Measurements from ENCODE around the gene NAV2. TPM values are rescaled to one million over a fixed set of nuclear protein-coding genes. Genes with fewer than 3 reads are reported as not detected.

NAV2 gene
- polyA plus RNA-seq, 1 experiment = 5.1 TPM

GRCh38 chr11:19719960-19720359, 7.3 kb downstream of the NAV2 start:
- CTCF ChIA-PET = interaction anchor here (0.9 to 2.0 kb wide), 2 partner anchors 156 to 185 kb away, joined by 3 to 10 read pairs; no protein-coding TSS in a partner anchor
- DNase-seq (ENCODE audit: low read depth, low spot score) = no peak
- Histone ChIP-seq H3K9me3 (ENCODE audit: control insufficient read depth, insufficient read depth, low read length) (no peaks in the 10 kb centered on the region), H3K27me3 (ENCODE audit: control insufficient read depth, insufficient read depth, low read length) (no peaks in the 10 kb centered on the region), H3K4me3 (ENCODE audit: low read depth, low read length) (no peak overlapping the region), H3K27ac (ENCODE audit: low read depth, low read length) (no peak overlapping the region)
- TF ChIP-seq, protein P1, sequence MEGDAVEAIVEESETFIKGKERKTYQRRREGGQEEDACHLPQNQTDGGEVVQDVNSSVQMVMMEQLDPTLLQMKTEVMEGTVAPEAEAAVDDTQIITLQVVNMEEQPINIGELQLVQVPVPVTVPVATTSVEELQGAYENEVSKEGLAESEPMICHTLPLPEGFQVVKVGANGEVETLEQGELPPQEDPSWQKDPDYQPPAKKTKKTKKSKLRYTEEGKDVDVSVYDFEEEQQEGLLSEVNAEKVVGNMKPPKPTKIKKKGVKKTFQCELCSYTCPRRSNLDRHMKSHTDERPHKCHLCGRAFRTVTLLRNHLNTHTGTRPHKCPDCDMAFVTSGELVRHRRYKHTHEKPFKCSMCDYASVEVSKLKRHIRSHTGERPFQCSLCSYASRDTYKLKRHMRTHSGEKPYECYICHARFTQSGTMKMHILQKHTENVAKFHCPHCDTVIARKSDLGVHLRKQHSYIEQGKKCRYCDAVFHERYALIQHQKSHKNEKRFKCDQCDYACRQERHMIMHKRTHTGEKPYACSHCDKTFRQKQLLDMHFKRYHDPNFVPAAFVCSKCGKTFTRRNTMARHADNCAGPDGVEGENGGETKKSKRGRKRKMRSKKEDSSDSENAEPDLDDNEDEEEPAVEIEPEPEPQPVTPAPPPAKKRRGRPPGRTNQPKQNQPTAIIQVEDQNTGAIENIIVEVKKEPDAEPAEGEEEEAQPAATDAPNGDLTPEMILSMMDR (IDR thresholded peaks at IDR 0.05; ENCODE audit: low read depth, low read length) = no peak
- POLR2A ChIA-PET = no interaction called here

GRCh38 chr11:19721176-19721575, 8.5 kb downstream of the NAV2 start:
- Histone ChIP-seq H3K4me3 (ENCODE audit: low read depth, low read length) (no peak overlapping the region), H3K27me3 (ENCODE audit: control insufficient read depth, insufficient read depth, low read length) (no peaks in the 10 kb centered on the region), H3K9me3 (ENCODE audit: control insufficient read depth, insufficient read depth, low read length) (no peaks in the 10 kb centered on the region; the same call in 1 of the 2 replicates), H3K27ac (ENCODE audit: low read depth, low read length) (no peak overlapping the region)
- ChIA-PET POLR2A (interaction anchor here (1.1 kb wide), 1 partner anchor 9 kb away, joined by 5 read pairs; the partner anchor contains the start of gene NAV2), CTCF (interaction anchor here (0.7 to 1.1 kb wide), 3 partner anchors 21 to 182 kb away, joined by 3 to 4 read pairs (median 3); no protein-coding TSS in a partner anchor)
- TF ChIP-seq, protein P1 (IDR thresholded peaks at IDR 0.05; ENCODE audit: low read depth, low read length) = no peak
- DNase-seq (ENCODE audit: low read depth, low spot score) = no peak

GRCh38 chr11:19722702-19723101, 10.1 kb downstream of the NAV2 start:
- H3K9me3 ChIP-seq (ENCODE audit: control insufficient read depth, insufficient read depth, low read length) = no peaks in the 10 kb centered on the region; the same call in 1 of the 2 replicates
- H3K27ac ChIP-seq (ENCODE audit: low read depth, low read length) = no peak overlapping the region
- POLR2A ChIA-PET = interaction anchor here (2.2 kb wide), 1 partner anchor 10 kb away, joined by 9 read pairs; the partner anchor contains the start of gene NAV2
- DNase-seq (ENCODE audit: low read depth, low spot score) = no peak
- H3K27me3 ChIP-seq (ENCODE audit: control insufficient read depth, insufficient read depth, low read length) = no peaks in the 10 kb centered on the region
- TF ChIP-seq, protein P1 (IDR thresholded peaks at IDR 0.05; ENCODE audit: low read depth, low read length) = no peak
- CTCF ChIA-PET = interaction anchor here (0.6 to 2.0 kb wide), 3 partner anchors 20 to 168 kb away, joined by 3 to 9 read pairs (median 9); no protein-coding TSS in a partner anchor
- H3K4me3 ChIP-seq (ENCODE audit: low read depth, low read length) = no peak overlapping the region

DNA sequence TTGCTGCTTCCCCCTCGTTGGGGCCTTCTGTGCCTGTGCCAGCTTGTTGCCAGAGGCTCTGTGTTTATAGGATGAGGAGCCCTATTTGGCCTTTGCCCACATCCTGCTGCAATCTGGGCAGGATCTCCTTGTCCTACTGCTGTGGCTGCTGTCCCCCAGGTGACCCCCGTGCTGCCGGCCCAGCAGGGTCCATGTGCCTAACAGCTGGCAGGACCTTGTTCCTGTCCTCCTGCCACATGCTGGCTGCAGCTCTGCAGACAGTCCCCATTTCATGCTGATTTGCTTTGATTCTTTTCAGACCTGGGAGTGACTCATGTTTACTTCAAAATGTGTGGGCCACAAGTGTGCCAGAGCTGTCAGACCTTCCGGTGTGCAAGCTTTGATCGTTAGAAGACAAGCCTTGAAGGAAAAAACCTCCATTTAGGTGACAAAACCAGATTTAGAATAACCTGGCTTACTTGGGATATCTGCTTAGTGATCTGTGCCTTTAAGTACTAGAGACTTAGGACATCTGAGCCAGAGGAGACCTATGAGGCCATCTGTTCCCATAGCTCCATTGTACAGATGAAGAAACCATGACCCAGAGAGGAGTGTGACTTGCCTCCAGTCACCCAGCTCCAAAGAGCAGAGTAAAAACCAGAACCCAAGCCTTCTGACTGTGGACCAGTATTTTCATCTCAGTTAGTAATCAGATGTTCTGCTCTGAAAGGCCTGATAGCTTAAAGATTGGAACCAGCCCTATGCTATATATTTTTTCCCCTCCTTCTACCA, 11.1 kb downstream of the NAV2 start:
- peak overlapping the region; percentile 33 for H3K27ac ChIP-seq (ENCODE audit: low read depth, low read length)

More for the DNA sequence above, 11.1 kb downstream of the NAV2 start:
- Histone ChIP-seq H3K9me3 (ENCODE audit: control insufficient read depth, insufficient read depth, low read length) (no peaks in the 10 kb centered on the region; the same call in 1 of the 2 replicates), H3K27me3 (ENCODE audit: control insufficient read depth, insufficient read depth, low read length) (no peaks in the 10 kb centered on the region), H3K4me3 (ENCODE audit: low read depth, low read length) (no peak overlapping the region)
- TF ChIP-seq, protein P1 (IDR thresholded peaks at IDR 0.05; ENCODE audit: low read depth, low read length) = no peak
- DNase-seq (ENCODE audit: low read depth, low spot score) = no peak
- ChIA-PET CTCF (interaction anchor here (0.5 to 2.2 kb wide), 5 partner anchors 19 to 652 kb away, joined by 3 to 9 read pairs (median 5); no protein-coding TSS in a partner anchor), POLR2A (interaction anchor here (2.2 kb wide), 1 partner anchor 11 kb away, joined by 9 read pairs; the partner anchor contains the start of gene NAV2)
